ENCODE measurements around the gene PHF5A.
"Not testable (repeated sequence)": the region's sequence is repeated elsewhere in the genome, so short reads cannot be mapped to it uniquely, and the experiment has no call there.

The PHF5A gene

GRCh38 chr22:41487037-41487935 lies 18.8 kb upstream of the PHF5A start:
- DNase-seq: no peak

DNA sequence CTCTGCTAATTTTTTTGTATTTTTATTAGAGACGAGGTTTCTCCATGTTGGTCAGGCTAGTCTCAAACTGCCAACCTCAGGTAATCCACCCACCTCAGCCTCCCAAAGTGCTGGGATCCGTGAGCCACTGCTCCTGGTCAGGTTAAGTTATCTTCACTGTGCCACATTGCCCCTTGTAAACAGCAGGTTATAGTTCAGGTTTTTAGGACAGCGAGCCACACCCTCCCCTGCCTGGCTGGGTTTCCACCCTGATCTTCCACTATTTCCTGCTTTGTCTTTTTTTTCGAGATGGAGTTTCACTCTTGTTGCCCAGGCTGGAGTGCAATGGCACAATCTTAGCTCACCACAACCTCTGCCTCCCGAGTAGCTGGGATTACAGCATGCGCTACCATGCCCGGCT lies 16.5 kb upstream of the PHF5A start:
- no peak for DNase-seq

DNA sequence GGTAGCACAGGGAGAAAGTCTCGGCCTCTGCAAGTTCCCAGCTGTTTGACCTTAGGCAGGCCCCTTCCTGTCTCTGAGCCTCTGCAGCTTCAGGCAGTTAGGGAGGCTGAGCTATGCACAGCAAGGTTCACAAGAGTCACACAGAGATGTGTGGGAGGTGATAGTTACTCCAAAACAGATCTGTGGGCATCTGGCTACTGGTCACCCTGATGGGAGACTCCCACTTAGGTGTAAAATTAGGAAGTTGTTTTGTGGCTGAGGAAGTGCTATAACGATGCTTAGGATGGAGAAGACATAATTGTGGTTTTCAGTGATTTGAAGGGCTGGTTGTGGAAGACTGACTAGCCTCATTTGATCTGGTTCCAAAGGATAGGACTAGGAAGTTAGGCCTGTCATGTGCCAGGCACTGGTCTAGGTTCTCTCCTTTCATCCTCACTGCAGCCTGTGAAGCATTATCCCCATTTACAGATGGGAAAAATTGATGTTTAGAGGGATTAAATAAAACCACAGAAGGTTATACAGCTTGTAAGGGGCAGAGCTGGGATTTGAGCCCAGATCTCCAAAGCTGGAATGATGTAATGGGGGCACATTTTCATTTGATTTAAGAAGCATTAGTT lies 13.9 kb upstream of the PHF5A start:
- DNase-seq: no peak

GRCh38 chr22:41481925-41482318 lies 13.4 kb upstream of the PHF5A start:
- no peak for DNase-seq

DNA sequence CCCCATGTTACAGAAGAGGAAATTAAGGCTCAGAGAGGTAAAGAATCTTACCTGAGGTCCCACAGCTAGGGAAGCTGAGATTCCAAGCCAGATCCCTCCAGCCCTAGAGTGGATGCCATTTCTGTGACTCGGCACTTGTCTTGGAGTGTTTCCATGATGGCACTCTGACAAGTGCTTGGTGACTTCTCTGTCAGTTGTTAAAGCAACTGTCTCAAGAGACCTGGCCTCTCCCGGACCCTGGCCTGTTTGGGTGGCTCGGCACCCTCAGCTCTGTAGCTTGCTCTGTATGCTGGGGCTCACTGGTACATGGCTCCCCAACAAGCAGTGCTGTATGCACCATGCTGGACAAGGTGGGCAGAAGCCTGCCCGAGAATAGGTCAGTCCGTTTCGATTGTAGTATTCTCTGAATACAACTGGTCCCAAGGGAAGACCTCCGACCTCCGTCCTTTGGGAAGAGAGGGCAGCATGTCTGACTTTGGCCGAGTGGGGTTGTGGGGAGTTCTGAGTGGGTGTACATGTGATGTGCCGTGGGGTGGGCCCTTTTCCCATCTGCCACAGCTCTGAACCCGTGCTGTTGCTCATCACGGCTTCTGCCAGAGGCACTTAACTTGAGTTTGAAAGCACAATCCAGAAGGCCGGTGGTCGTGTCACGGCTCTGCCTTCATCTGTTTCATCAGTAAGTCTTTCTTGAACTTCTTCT lies 12.8 kb upstream of the PHF5A start:
- DNase-seq: no peak

DNA sequence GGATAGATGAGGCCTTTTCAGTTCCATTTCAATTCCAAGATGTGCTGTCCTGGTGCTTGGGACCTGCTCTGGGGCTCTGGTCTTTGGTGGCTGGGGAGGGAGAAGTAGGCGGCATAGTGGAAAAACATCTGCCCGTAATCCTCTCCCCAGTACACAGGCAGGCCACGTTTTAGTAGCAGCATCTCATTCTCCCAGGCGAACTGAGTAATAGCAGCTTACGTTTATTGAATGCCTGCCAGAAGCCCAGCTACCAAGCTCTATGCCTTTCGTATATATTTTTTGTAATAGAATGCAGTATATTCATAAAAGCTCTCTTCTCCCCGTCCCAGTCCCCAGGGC lies 11.9 kb upstream of the PHF5A start:
- no peak for DNase-seq

- no peak for DNase-seq
Observed at GRCh38 chr22:41479671-41480396, 11.3 kb upstream of the PHF5A start.

- DNase-seq: no peak
Observed at GRCh38 chr22:41478891-41479521, 10.5 kb upstream of the PHF5A start.

DNA sequence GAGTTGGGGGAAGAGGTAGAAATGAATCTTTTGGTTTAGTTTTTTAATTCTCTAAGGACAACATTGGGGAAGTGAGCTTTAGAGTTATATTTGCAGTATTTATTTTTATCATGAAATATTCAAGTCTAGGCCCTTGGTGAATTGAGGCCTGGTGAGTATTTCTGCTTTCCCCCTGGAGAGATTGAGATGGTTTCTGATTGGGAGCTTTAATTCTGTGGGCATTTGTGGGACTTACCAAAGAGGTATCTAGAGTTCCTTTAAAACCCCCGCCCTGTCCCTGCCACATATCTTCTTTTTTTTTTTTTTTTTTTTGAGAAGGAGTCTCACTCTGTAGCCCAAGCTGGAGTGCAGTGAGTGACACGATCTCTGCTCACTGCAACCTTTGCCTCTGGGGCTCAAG lies 10.0 kb upstream of the PHF5A start:
- DNase-seq: no peak

DNA sequence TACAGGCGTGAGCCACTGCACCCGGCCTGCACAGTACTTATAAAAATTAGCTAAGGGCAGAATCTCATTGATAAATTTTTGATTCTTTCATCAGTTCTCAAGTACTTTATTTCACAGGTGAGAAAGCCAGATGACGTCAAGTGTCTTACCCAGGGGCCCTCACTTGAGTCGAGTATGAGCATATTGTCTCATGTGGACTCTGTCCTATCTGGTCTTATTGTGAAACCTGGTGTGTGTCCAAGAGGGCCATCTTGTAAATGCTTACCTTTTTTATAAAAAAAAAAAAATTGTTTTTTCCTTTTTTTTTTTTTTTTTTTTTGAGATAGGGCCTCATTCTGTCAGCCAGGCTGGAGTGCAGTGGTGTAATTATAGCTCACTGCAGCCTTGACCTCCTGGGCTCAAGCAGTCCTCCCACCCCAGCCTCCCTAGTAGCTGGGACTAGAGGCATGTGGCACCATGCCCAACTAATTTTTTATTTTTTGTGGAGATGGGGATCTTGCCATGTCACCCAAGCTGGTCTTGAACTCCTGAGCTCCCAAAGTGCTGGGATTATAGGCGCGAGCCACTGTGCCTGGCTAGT lies 6.5 kb upstream of the PHF5A start:
- no peak for DNase-seq

DNA sequence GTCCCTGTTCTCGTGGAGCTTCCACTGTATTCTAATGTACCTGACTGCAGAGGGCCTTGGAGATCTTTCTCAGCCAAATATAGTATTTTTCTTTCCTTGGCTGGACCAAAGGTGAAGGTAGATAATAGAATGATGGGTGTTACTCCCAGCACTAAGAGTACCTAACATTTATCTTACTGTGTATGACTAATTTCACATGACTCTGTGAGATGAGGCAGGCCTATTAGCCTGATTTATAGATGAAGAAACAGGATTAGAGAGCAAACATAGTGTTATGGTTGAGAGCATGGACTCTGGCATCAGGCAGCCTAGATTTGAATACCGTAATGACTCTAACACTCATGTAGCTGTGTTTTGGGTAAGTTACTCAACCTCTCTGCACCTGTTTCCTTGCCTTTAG lies 3.1 kb upstream of the PHF5A start:
- DNase-seq: no peak

DNA sequence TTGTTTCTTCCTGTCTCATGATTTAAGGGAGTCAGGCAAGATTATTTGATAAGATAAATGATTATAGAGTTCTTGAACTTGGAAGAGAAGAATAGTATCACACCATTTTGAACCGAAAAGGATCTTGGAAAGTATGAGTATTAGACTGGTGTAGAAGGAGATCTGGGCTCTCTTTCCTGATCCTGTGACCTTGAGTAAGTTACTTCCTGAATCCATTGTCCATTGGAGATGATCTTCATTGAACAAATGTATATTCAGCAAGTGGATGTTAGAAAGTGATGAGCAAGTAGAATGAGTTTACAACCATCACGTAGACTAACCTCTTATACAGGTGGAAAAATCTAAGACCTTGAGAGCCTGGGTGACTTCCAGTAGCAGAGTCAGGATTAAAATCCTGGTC lies 2.4 kb upstream of the PHF5A start:
- DNase-seq: no peak

- DNase-seq: no peak
Observed at GRCh38 chr22:41469218-41469851, 843 bp upstream of the PHF5A start.

GRCh38 chr22:41461901-41462300 lies 6.6 kb downstream of the PHF5A start:
- no peak for DNase-seq

DNA sequence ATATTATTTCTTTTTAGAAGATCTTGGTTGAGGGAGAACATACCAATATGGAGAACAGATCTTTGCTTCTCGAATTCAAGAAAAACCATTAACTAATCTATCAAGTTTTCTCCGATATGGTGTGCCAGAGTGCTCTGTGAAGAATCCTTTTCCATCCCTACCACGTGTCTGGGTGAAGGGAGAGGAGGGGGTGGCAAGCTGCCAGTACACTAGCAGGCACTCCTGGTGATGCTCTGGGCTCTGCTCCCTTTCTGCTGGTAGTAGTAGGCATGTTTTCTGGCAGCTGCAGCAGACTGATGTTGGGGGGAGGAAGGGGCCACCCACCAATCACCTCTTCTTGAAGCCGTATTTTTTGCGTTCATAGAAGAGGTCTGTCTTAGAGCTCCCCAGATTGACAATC lies 8.4 kb downstream of the PHF5A start:
- DNase-seq: not testable (repeated sequence)

GRCh38 chr22:41459431-41459830 lies 9.1 kb downstream of the PHF5A start:
- DNase-seq: no peak

- DNase-seq: no peak
Observed at GRCh38 chr22:41458161-41458728, 10.2 kb downstream of the PHF5A start.

DNA sequence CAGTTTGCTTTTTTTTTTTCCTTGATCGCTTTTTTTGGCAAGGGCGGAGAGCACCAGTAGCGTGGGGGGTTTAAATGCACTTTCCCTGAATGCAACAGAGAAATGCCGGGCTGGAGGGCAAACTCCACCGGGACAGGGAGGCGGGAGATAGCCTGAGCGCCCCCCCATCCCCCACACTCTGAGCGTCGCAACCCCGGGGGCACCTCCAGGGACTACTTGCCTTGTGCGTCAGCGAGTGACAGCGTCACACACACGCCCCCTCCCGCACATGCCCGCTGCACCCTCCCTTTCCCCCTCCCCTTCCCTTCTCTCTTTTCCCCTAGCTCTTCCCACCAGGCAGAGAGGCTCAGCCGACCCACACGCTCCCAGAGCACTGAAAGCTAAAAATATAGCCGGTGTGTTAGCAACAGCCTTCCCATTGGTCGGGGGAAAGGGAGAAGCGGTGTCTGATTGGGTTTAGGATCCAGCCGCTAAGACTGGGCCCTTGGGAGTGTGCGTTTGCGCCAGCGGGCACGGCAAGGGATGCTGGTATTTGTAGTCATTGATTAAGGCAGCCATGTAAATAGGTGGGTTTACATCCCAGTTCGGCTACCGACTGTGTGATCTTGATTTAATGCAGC lies 20.2 kb downstream of the PHF5A start:
- peak; percentile 91 for DNase-seq

GRCh38 chr22:41447435-41448188 lies 20.9 kb downstream of the PHF5A start:
- DNase-seq: peak; percentile 25
